GM23338 (cell line): ENCODE results near the gene GCNT3. TPM values are rescaled to one million over a fixed set of nuclear protein-coding genes. Genes with fewer than 3 reads are reported as not detected.

ENCODE experiments used
- ATAC-seq: fragments of 200-7000 bp; cut with Tn5 transposase; 3 replicates; pipeline ENCODE4 v1.9.1; 2020
- DNase-seq: peaks from one replicate; pipeline ENCODE4 v3.0.0-alpha.2; 2015; ENCODE audit warnings: low spot score
- H2AFZ ChIP-seq: fragments of 200-600 bp; sonication (generic); 2 replicates; pipeline ENCODE4 v1.8.0; 2016; ENCODE audit warnings: antibody characterized with exemption, mild to moderate bottlenecking, moderate library complexity
- H3F3A ChIP-seq: fragments of 200-600 bp; sonication (generic); replicated peaks from 2 replicates; pipeline ENCODE4 v1.8.0; 2017; ENCODE audit warnings: antibody characterized with exemption, mixed run types, low read depth
- H3K27ac ChIP-seq: fragments of 200-600 bp; sonication (generic); 2 replicates; pipeline ENCODE4 v1.6.1; 2016; ENCODE audit warnings: low read depth
- H3K27me3 ChIP-seq: fragments of 200-600 bp; sonication (generic); 2 replicates; pipeline ENCODE4 v1.8.0; 2016; ENCODE audit warnings: mild to moderate bottlenecking, mixed run types, moderate library complexity; ENCODE audit not compliant: insufficient read depth
- H3K36me3 ChIP-seq: fragments of 200-600 bp; sonication (generic); 2 replicates; pipeline ENCODE4 v1.8.0; 2016; ENCODE audit warnings: mild to moderate bottlenecking; ENCODE audit not compliant: insufficient read depth
- H3K4me1 ChIP-seq: fragments of 200-600 bp; sonication (generic); 2 replicates; pipeline ENCODE4 v1.8.0; 2016; ENCODE audit warnings: mild to moderate bottlenecking, moderate library complexity; ENCODE audit not compliant: insufficient read depth
- H3K4me2 ChIP-seq: fragments of 200-600 bp; sonication (generic); 2 replicates; pipeline ENCODE4 v1.7.1; 2017; ENCODE audit warnings: mixed run types
- H3K4me3 ChIP-seq: fragments of 200-600 bp; sonication (generic); 2 replicates; pipeline ENCODE4 v1.6.1; 2016; ENCODE audit warnings: mixed run types
- H3K79me2 ChIP-seq: fragments of 200-600 bp; sonication (generic); replicated peaks from 2 replicates; pipeline ENCODE4 v1.8.0; 2017; ENCODE audit warnings: mild to moderate bottlenecking; ENCODE audit not compliant: insufficient read depth
- H3K9me2 ChIP-seq: fragments of 200-600 bp; sonication (generic); 2 replicates; pipeline ENCODE4 v1.8.0; 2017; ENCODE audit not compliant: insufficient read depth
- H4K20me1 ChIP-seq: fragments of 200-600 bp; sonication (generic); replicated peaks from 2 replicates; pipeline ENCODE4 v1.8.0; 2017; ENCODE audit warnings: mild to moderate bottlenecking; ENCODE audit not compliant: insufficient read depth
- H3K27ac Mint-ChIP-seq: 2 replicates; pipeline ENCODE4 v1.8.0; 2020; ENCODE audit warnings: inconsistent platforms, mild to moderate bottlenecking, moderate library complexity, mixed read lengths
- H3K27me3 Mint-ChIP-seq: 3 replicates; pipeline ENCODE4 v1.8.0; 2022; ENCODE audit warnings: low read depth, mild to moderate bottlenecking, moderate library complexity, mixed read lengths, inconsistent platforms; ENCODE audit not compliant: insufficient read depth, poor library complexity
- H3K36me3 Mint-ChIP-seq: 3 replicates; pipeline ENCODE4 v1.8.0; 2021; ENCODE audit warnings: low read depth, mild to moderate bottlenecking, inconsistent platforms, moderate library complexity, mixed read lengths
- H3K4me1 Mint-ChIP-seq: 3 replicates; pipeline ENCODE4 v1.8.0; 2020; ENCODE audit warnings: mild to moderate bottlenecking, inconsistent platforms, mixed read lengths
- H3K4me3 Mint-ChIP-seq: 3 replicates; pipeline ENCODE4 v1.8.0; 2021; ENCODE audit warnings: moderate library complexity, mild to moderate bottlenecking, inconsistent platforms, mixed read lengths
- H3K9me3 Mint-ChIP-seq: 3 replicates; pipeline ENCODE4 v1.8.0; 2020; ENCODE audit warnings: moderate library complexity, mild to moderate bottlenecking, inconsistent platforms, mixed read lengths
- CREB1 ChIP-seq: fragments of 250-450 bp; sonication (Bioruptor Pico); IDR thresholded peaks from 2 replicates; pipeline ENCODE4 v1.5.0; 2020; ENCODE audit warnings: low read depth, mild to moderate bottlenecking, moderate library complexity
- EZH2phosphoT487 ChIP-seq: fragments of 200-600 bp; sonication (generic); IDR thresholded peaks from one replicate; pipeline ENCODE4 v1.8.1; 2018; ENCODE audit warnings: antibody characterized with exemption; ENCODE audit not compliant: unreplicated experiment
- JUNB ChIP-seq: IDR thresholded peaks from one replicate; pipeline ENCODE4 v1.6.1; 2016; ENCODE audit warnings: antibody characterized with exemption; ENCODE audit not compliant: unreplicated experiment
- ZNF114 ChIP-seq: fragments of 250-450 bp; sonication (Bioruptor Pico); IDR thresholded peaks from 2 replicates; pipeline ENCODE4 v1.5.0; 2020; ENCODE audit warnings: mild to moderate bottlenecking, moderate library complexity
- ZNF462 ChIP-seq: fragments of 250-450 bp; sonication (Bioruptor Pico); IDR thresholded peaks from 2 replicates; pipeline ENCODE4 v1.5.0; 2020; ENCODE audit warnings: mild to moderate bottlenecking, moderate library complexity
- polyA plus RNA-seq: library from polyadenylated mRNA; unstranded; fragments of >200 nt; fragmentation: Nextera tagmentation; extraction: Ambion mirVana; gene quantifications from 2 replicates; pipeline ENCODE4 v1.2.1, GENCODE V29; 2016
- total RNA-seq: library from RNA; depleted of rRNA; stranded (reverse); fragments of >200 nt; shearing (Covaris generic); gene quantifications from 2 replicates; pipeline ENCODE4 v1.2.3, GENCODE V29; 2014
- TF ChIP-seq, protein P1 (sequence below), 2 experiments: fragments of 200-600 bp in 1 of 2; sonication (generic) in 1 of 2; conservative IDR thresholded peaks; 2 replicates each; pipeline versions ENCODE4 v1.5.1 to v1.6.1; 2016 to 2017; ENCODE audit warnings: antibody characterized with exemption in 2 of 2, low read depth in 2 of 2, mild to moderate bottlenecking in 2 of 2, moderate library complexity in 1 of 2
- TF ChIP-seq, protein P2 (sequence below): IDR thresholded peaks from one replicate; pipeline ENCODE4 v1.6.1; 2018; ENCODE audit warnings: antibody characterized with exemption; ENCODE audit not compliant: unreplicated experiment
- TF ChIP-seq, protein P3 (sequence below): IDR thresholded peaks from 2 replicates; pipeline ENCODE4 v1.6.1; 2016; ENCODE audit warnings: antibody characterized with exemption

The GCNT3 gene
- total and polyA plus RNA-seq, 2 experiments from 2014 or later: not detected

GRCh38 chr15:59590027-59590426 is 21.6 kb upstream of the GCNT3 start:
- no peaks in the 10 kb centered on the region for H3K36me3 Mint-ChIP-seq
- no peak overlapping the region for H3K4me3 Mint-ChIP-seq
- H3K4me1 ChIP-seq: no peaks in the 10 kb centered on the region
- TF ChIP-seq, protein P1, sequence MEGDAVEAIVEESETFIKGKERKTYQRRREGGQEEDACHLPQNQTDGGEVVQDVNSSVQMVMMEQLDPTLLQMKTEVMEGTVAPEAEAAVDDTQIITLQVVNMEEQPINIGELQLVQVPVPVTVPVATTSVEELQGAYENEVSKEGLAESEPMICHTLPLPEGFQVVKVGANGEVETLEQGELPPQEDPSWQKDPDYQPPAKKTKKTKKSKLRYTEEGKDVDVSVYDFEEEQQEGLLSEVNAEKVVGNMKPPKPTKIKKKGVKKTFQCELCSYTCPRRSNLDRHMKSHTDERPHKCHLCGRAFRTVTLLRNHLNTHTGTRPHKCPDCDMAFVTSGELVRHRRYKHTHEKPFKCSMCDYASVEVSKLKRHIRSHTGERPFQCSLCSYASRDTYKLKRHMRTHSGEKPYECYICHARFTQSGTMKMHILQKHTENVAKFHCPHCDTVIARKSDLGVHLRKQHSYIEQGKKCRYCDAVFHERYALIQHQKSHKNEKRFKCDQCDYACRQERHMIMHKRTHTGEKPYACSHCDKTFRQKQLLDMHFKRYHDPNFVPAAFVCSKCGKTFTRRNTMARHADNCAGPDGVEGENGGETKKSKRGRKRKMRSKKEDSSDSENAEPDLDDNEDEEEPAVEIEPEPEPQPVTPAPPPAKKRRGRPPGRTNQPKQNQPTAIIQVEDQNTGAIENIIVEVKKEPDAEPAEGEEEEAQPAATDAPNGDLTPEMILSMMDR (conservative IDR thresholded peaks at IDR 0.05; ENCODE audit: low read depth in 2 of 2): no peak
- TF ChIP-seq, protein P2, sequence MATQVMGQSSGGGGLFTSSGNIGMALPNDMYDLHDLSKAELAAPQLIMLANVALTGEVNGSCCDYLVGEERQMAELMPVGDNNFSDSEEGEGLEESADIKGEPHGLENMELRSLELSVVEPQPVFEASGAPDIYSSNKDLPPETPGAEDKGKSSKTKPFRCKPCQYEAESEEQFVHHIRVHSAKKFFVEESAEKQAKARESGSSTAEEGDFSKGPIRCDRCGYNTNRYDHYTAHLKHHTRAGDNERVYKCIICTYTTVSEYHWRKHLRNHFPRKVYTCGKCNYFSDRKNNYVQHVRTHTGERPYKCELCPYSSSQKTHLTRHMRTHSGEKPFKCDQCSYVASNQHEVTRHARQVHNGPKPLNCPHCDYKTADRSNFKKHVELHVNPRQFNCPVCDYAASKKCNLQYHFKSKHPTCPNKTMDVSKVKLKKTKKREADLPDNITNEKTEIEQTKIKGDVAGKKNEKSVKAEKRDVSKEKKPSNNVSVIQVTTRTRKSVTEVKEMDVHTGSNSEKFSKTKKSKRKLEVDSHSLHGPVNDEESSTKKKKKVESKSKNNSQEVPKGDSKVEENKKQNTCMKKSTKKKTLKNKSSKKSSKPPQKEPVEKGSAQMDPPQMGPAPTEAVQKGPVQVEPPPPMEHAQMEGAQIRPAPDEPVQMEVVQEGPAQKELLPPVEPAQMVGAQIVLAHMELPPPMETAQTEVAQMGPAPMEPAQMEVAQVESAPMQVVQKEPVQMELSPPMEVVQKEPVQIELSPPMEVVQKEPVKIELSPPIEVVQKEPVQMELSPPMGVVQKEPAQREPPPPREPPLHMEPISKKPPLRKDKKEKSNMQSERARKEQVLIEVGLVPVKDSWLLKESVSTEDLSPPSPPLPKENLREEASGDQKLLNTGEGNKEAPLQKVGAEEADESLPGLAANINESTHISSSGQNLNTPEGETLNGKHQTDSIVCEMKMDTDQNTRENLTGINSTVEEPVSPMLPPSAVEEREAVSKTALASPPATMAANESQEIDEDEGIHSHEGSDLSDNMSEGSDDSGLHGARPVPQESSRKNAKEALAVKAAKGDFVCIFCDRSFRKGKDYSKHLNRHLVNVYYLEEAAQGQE: no peak
- TF ChIP-seq ZNF462: no peak
- TF ChIP-seq JUNB: no peak
- TF ChIP-seq ZNF114 (CRISPR knock-in tag): no peak
- TF ChIP-seq EZH2phosphoT487: no peak
- TF ChIP-seq, protein P3, sequence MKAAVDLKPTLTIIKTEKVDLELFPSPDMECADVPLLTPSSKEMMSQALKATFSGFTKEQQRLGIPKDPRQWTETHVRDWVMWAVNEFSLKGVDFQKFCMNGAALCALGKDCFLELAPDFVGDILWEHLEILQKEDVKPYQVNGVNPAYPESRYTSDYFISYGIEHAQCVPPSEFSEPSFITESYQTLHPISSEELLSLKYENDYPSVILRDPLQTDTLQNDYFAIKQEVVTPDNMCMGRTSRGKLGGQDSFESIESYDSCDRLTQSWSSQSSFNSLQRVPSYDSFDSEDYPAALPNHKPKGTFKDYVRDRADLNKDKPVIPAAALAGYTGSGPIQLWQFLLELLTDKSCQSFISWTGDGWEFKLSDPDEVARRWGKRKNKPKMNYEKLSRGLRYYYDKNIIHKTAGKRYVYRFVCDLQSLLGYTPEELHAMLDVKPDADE: no peak
- no peak for TF ChIP-seq CREB1
- H3K9me2 ChIP-seq: no peaks in the 10 kb centered on the region
- 0 out of 2 replicates have a peak overlapping the region, but pooled peaks have one; percentile 57 for H3K27ac Mint-ChIP-seq
- H3K27me3 ChIP-seq: no peaks in the 10 kb centered on the region
- H3K4me2 ChIP-seq: no peak overlapping the region
- H3K79me2 ChIP-seq: no peaks in the 10 kb centered on the region
- H3F3A ChIP-seq: no peaks in the 10 kb centered on the region
- ATAC-seq: no peak
- H3K36me3 ChIP-seq: no peaks in the 10 kb centered on the region
- H4K20me1 ChIP-seq: no peaks in the 10 kb centered on the region
- H2AFZ ChIP-seq: no peak overlapping the region
- H3K27me3 Mint-ChIP-seq: no peaks in the 10 kb centered on the region
- peaks cover 5% of the 10 kb centered on the region for H3K4me1 Mint-ChIP-seq
- no peak overlapping the region for H3K4me3 ChIP-seq
- DNase-seq: no peak
- no peak overlapping the region for H3K27ac ChIP-seq
- no peaks in the 10 kb centered on the region for H3K9me3 Mint-ChIP-seq
